NCI-H226 (cell line): ENCODE results near the gene HIGD2A.
"Not testable (repeated sequence)": the region's sequence is repeated elsewhere in the genome, so short reads cannot be mapped to it uniquely, and the experiment has no call there.

Experiments
- DNase-seq: peaks from one replicate; pipeline ENCODE4 v3.0.0-alpha.2; 2015

The HIGD2A gene

DNA sequence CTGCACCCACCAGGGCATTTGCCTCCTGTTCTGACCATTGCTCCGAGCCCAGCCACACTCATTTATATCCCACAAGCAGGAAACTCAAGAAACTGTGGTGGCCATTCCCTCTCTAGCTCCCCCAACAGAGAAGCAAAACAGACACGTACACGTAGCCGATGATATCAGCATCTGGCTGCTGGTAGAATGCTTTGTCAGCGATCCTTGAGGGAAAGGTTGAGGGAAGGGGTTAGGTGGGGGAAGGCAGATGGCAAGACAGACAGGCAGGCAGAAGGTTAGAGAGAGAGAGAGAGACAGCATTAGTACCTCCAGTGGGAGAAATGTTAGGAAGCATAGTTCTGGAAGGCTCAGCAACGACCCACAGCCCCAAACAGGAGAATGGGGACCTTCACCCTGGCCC lies 7.8 kb downstream of the HIGD2A start:
- DNase-seq: no peak

DNA sequence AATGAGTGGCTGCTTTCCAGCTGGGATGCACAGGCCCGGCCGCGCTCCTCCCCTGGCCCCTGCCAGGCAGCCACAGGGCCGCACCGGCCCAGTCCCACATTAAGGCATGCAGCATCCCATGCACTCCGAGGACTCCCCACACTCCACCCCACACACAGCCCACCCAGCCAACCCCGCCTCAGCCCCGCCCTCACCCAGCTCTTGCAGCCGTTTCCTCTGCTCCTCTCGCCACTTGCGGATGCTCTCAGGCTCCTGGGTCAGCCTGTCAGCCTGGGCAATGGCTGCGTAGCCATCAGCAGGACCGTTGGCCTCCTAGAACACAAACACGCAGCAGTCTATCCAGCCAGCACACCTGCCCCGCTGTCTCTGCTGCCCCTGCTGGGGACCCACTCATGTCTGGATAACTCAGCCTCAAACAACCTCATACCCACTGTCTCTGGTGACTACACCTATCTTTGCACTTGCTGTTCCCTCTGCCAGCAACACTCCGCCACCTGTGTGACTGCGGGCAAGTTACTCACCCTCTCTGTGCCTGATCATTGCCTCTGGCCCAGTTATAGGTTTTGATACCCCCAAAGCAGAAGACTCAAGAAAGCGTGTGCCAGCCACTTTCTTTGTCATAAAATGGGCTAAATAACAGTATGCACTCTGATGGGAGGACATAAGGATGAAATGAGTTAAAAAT lies 9.3 kb downstream of the HIGD2A start:
- DNase-seq: no peak

GRCh38 chr5:176400382-176401156 lies 12.0 kb downstream of the HIGD2A start:
- DNase-seq: peak; percentile 50

DNA sequence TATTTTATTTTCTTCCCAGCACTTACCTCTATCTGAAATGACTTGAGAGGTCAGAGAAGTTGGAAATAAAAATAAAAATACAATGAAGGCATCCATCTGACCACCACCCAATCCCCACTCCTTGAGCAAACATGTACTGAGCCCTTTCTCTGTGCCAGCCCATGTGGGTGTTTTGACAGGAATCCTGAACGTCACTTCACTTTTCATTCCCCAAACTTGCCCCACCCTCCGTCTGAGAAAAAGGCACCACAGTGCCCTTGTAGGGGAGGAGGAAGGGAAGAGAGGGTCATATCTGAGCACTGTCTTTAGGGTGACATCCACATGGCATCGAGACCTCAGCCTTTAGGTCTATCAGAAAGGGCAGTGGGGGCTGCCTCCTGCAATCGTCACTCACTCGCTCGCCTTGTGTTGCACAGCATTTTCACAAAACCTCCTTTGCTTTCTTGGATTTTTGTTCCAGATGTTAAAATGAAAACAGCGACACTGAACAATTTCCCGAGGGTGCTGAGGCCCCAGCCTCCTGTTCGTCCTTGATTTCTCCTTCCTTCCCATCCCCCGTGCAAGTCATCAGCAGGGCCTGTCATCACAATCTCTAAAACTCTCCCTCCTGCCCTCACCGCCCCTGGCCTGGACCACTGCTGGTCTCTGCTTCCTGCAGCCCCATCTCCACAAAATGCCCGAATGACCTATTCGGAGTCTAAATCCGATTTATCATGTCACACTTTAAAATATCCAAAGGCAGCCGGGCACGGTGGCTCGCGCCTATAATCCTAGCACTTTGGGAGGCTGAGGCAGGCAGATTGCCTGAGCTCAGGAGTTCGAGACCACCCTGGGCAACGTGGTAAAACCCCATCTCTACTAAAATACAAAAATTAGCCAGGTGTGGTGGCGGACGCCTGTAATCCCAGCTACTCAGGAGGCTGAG lies 13.0 kb downstream of the HIGD2A start:
- DNase-seq: no peak

DNA sequence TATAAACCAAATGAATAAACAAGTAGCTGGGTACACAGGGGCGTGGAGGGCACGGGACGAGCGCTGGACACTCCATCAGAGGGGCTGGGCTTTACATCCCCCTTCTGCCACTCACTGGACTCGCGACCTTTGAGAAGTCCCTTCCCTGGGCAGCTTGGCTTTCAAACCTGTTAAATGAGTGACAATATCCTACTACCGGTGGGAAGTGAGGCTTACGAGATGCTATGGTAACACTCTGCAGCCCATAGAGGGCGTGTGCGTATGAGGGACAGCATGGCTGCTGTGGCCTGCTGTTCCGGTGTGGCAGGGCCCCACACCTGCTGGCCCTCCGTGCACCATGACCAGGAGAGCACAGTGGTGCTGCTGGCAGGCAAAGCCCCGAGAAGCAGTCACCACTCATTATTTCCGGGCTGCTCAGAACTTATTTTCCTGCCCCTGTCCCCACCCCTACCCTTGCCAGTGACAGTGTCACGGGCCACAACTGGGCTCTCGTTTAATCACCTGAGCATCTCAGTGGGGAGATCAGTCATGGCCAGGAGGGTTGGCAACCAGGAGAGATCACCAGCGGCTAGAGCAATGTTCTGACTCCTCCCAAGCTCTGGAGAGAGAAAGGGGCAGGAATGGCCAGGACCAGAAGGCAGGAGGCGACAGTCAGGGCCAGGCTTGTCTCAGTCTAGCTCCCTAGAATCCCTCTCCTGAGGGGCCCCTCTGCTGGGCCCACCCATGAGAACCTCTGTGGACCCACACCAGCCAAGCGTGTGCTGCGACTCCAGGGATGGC lies 17.3 kb downstream of the HIGD2A start:
- no peak for DNase-seq

DNA sequence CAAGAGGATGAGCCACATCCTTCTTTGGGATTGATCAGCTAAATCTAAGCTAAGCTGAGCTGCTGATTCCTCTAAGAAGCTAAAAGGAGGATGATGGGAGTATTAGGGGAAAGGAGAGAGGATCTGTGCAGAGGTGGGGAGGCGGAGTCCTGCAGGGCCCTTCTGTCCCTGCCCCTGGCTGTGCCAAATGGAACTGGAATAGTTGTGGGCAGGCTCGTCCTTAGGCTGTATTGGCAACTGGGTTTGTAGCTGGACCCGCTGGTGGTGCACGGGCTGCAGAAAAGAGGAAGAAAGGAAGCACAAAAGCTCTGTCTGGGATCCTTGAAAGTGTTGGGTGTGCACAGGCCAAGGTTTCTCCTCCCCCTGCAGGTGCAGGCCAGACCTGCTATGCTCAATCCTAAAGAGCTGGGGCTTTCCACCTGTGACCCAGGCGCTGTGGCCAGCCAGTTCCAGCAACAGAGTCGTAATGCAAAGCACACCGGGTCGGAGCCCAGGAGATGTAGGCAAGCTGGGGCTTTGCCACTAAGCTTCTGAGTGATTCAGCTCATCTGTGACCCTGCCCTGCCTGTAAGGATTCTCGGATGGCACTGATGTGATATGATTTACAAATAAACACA lies 18.0 kb downstream of the HIGD2A start:
- no peak for DNase-seq

- no peak for DNase-seq
These were observed 19.1 kb downstream of the HIGD2A start for GRCh38 chr5:176407456-176408251.

DNA sequence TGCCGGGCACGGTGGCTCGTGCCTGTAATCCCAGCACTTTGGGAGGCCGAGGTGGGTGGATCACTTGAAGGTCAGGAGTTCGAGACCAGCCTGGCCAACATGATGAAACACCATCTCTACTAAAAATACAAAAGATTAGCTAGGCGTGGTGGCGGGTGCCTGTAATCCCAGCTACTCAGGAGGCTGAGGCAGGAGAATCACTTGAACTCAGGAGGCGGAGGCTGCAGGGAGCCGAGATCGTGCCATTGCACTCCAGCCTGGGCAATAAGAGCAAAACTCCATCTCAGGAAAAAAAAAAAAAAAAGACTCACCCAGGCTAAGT lies 19.7 kb downstream of the HIGD2A start:
- not testable (repeated sequence) for DNase-seq

DNA sequence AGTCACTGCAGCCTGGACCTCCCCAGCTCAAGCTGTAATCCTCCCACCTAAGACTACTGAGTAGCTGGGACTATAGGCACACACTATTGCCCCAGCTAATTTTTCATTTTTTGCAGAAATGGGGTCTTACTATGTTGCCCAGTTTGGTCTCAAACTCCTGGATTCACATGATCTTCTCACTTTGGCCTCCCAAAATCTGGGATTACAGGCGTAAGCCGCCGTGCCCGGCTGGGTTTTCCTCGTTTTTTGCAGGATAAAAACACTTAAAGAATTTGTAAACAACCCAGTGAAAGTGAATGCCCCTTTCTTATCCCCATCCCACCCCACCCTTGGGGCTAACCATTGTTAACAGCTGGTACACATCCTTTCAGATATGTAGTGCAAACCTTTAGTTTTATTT lies 20.0 kb downstream of the HIGD2A start:
- DNase-seq: no peak

DNA sequence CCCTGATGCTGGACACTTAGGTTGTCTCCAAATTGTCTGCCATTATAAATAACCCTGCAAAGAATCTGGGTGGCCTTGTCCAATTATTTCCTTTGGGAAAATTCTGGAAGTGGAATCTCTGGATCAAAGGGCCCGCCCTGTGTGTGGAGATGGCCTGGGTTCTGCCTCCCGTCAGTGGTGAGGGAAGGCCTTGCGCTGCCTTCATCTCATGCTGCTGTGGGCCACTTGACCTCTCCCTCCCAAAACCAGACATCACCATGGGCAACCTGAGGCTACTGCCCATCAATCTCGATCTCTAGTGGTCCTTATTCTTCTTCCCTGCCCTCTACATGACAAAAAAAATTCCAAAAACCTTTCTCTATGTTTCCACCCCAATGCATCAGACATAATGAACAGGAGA lies 21.2 kb downstream of the HIGD2A start:
- no peak for DNase-seq

- DNase-seq: no peak
These were observed 22.1 kb downstream of the HIGD2A start for GRCh38 chr5:176410486-176411180.

- no peak for DNase-seq
These were observed 24.1 kb downstream of the HIGD2A start for GRCh38 chr5:176412517-176413254.

GRCh38 chr5:176413255-176413565 lies 24.7 kb downstream of the HIGD2A start:
- DNase-seq: no peak

- DNase-seq: no peak
These were observed 25.2 kb downstream of the HIGD2A start for GRCh38 chr5:176413709-176414191.

GRCh38 chr5:176414704-176415103 lies 26.2 kb downstream of the HIGD2A start:
- DNase-seq: no peak

- DNase-seq: no peak
These were observed 26.8 kb downstream of the HIGD2A start for GRCh38 chr5:176415240-176415951.

- DNase-seq: peak; percentile 70
These were observed 27.7 kb downstream of the HIGD2A start, which contains the start of gene CLTB for GRCh38 chr5:176415952-176416924. Gene CLTB, minus strand, starts transcription at chr5:176416539. Its CDS starts 176 bp downstream, at chr5:176416363.

GRCh38 chr5:176416965-176417364 lies 28.4 kb downstream of the HIGD2A start:
- no peak for DNase-seq
